Measurements from ENCODE around the gene METTL2B. TPM values are rescaled to one million over a fixed set of nuclear protein-coding genes. Genes with fewer than 3 reads are reported as not detected.
A peak's percentile ranks its signal among the peaks of the same experiment; 100 is the strongest.
"Not testable (repeated sequence)": the region's sequence is repeated elsewhere in the genome, so short reads cannot be mapped to it uniquely, and the experiment has no call there.

The METTL2B gene
- total RNA-seq, 1 experiment from 2014 or later = 36.0 TPM

- DNase-seq (ENCODE audit: low read depth) = not testable (repeated sequence)
Measured at GRCh38 chr7:128523932-128524524, 47.5 kb downstream of the METTL2B start.

- DNase-seq (ENCODE audit: low read depth) = peak; percentile 17
Measured at GRCh38 chr7:128525584-128525983, 49.0 kb downstream of the METTL2B start.

DNA sequence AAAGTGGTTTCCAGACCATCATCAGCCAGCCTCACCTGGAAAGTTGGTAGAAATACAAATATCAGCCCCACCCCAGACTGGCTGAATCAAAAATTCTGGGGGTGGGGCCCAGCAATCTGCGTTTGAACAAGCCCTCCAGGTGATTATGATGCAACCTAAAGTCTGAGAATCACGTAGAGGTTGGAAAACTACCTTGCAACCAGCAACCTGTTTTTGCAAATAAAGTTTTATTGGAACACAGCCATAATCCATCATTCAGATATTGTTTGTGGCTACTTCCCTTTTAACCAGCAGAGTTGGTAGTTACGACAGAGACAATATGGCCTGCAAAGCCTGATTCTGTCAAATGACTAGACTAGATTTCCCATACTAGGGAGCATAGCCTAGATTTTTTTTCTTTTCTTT lies 49.5 kb downstream of the METTL2B start:
- not testable (repeated sequence) for DNase-seq (ENCODE audit: low read depth)

GRCh38 chr7:128529191-128529590 lies 52.6 kb downstream of the METTL2B start:
- not testable (repeated sequence) for DNase-seq (ENCODE audit: low read depth)

DNA sequence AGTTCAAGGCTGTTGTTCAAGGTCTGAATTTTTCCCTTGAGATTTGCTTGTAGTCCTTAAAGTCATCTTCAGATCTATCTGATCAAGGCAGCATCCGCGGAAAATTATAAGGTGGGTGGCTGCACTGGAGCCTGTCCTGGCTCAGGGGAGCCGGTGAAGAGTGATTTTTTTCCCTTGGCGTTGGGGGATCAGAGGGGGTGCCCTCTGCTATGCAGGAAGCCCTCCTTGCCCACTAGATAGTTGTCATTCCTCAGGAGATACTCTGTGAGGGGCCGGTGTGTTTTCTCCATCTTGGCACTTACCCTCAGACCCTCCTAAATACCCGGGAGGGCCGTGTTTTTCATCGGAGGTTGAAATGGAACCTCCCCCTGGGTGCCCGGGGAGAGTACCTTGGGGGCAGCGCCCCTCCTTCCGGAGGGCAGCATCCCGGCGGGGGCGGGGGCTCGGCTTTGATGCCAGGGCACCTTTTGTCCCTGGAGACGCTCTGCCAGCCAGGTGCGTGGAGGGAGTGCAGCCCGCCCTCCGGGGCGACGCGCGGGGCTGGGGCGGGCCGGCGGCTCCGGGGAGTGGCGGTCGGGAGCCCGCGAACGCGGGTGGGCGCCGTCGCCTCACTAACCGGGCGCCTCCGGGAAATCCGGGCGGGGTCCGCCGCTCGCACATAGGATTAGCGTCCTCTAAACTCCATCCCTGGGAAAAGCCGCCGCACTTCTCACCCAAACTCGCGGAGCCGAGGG lies 53.7 kb downstream of the METTL2B start:
- DNase-seq (ENCODE audit: low read depth) = not testable (repeated sequence)

GRCh38 chr7:128530855-128531104 lies 54.2 kb downstream of the METTL2B start:
- no peak for DNase-seq (ENCODE audit: low read depth)

DNA sequence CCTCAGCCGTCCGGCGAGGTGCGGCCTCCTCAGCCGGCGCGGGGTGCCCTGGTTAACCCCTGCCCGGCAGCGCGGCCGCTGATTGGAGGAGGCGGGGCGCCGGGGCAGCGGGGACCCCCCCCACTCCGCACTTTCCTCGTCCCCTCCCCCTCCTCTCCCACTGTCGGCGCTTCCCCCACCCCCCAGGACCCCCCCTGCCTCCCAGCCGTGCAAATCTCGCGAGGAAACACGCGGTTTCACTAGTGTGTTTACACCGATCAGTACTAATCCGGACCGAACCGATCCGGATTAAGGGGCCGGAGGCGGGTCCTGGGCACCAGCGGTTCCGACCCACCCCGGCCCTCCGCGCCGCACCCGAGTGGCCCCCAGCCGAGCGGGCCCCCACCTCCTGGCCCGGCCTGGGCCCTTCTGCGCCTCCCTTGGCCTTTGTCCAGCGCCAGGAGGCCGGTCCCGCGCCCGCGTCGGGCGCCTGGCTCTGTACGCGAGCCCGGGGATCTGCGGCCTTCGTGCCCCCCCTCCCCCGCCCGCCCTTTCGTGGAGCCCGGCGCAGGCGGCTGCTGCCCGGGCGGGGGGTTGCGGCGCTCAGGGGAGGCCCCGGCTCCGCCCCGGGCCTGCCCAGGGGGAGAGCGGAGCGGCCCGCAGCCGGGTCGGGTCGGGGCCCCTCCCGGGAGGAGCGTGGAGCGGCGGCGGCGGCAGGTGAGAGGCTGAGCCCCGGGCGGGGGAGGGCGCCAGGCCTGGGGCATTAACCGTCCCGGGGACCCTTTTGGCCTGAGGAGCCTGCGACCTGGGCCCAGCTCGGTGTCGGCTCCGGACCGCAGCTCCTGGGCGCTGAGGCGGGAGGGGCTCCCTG lies 54.8 kb downstream of the METTL2B start:
- DNase-seq (ENCODE audit: low read depth) = peak; percentile 66

- DNase-seq (ENCODE audit: low read depth) = peak; percentile 40
Measured at GRCh38 chr7:128531955-128532478, 55.5 kb downstream of the METTL2B start.

- DNase-seq (ENCODE audit: low read depth) = not testable (repeated sequence)
Measured at GRCh38 chr7:128532956-128533355, 56.4 kb downstream of the METTL2B start.

DNA sequence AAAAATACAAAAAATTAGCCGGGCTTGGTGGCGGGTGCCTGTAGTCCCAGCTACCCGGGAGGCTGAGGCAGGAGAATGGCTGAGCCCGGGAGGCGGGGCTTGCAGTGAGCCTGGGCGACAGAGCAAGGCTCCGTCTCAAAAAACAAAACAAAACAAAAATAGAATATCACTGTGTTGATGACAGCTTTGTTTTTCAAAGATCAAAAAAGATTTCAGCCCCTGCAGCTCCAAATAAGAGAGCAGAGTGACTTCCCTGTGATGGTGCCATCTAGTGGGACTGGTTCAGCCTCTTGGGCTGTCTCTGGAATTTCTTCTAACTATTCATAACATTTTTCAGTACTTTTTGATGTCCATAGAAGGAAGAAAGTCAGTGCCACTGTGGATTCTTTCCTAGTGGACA lies 60.9 kb downstream of the METTL2B start:
- peak; percentile 16 for DNase-seq (ENCODE audit: low read depth)

- DNase-seq (ENCODE audit: low read depth) = not testable (repeated sequence)
Measured at GRCh38 chr7:128542530-128542929, 66.0 kb downstream of the METTL2B start.

- not testable (repeated sequence) for DNase-seq (ENCODE audit: low read depth)
Measured at GRCh38 chr7:128543300-128543699, 66.8 kb downstream of the METTL2B start.

- not testable (repeated sequence) for DNase-seq (ENCODE audit: low read depth)
Measured at GRCh38 chr7:128546319-128546851, 69.8 kb downstream of the METTL2B start.

DNA sequence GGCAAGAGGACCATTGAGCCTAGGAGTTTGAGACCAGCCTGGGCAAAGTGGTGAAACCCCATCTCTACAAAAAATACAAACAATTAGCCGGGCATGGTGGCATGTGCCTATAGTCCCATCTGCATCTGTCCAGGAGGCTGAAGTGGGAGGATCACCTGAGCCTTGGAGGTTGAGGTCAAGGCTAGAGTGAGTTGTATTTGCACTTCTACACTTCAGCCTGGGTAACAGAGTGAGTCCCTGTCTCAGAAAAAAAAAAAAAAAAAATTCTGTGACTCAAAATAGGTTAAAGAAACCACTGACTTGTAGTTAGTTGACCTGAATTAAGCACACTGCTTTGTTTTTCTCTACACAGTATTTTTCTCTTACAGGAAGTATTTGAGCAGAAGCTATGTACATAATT lies 74.4 kb downstream of the METTL2B start:
- DNase-seq (ENCODE audit: low read depth) = no peak

GRCh38 chr7:128554394-128554793 lies 77.8 kb downstream of the METTL2B start:
- DNase-seq (ENCODE audit: low read depth) = not testable (repeated sequence)

Other genes with a start within 250 kb of the METTL2B start
- gene LEP, start 235.5 kb upstream of the METTL2B start, total RNA-seq (2014; rRNA removed; shearing (Covaris generic)) = not detected in 2 replicates
- 4.5 and 18.5 TPM in 2 replicates for gene RBM28, start 132.8 kb upstream of the METTL2B start, total RNA-seq (2014; rRNA removed; shearing (Covaris generic))
- not detected in 2 replicates for gene PRRT4, start 115.1 kb upstream of the METTL2B start, total RNA-seq (2014; rRNA removed; shearing (Covaris generic))
- gene IMPDH1, start 66.8 kb upstream of the METTL2B start, total RNA-seq (2014; rRNA removed; shearing (Covaris generic)) = 40.0 and 59.1 TPM in 2 replicates
- 14.5 and 17.0 TPM in 2 replicates for gene HILPDA, start 20.9 kb upstream of the METTL2B start, total RNA-seq (2014; rRNA removed; shearing (Covaris generic))
- 0.02 and 0.07 TPM in 2 replicates for gene GARIN1A, start 195.5 kb downstream of the METTL2B start, total RNA-seq (2014; rRNA removed; shearing (Covaris generic))

Data from M059J (cell line).